K562 (cell line): Measurements from ENCODE around the gene NRARP. TPM values are rescaled to one million over a fixed set of nuclear protein-coding genes. Genes with fewer than 3 reads are reported as not detected.
A peak's percentile ranks its signal among the peaks of the same experiment; 100 is the strongest.

ENCODE experiments used
- CBX2 ChIP-seq: fragments of 200-600 bp; sonication (generic); IDR thresholded peaks from one replicate; pipeline ENCODE4 v1.6.1; 2012; ENCODE audit warnings: mild to moderate bottlenecking, low read length, inconsistent platforms; ENCODE audit not compliant: insufficient read depth, poor library complexity, severe bottlenecking
- CTCFL ChIP-seq: IDR thresholded peaks from 2 replicates; pipeline ENCODE4 v1.6.1; 2011; ENCODE audit warnings: borderline replicate concordance, low read depth, mild to moderate bottlenecking, moderate library complexity, low read length; ENCODE audit not compliant: insufficient read depth, poor library complexity, severe bottlenecking
- DIDO1 ChIP-seq: fragments of 450-650 bp; IDR thresholded peaks from 2 replicates; pipeline ENCODE4 v1.6.1; 2016; ENCODE audit warnings: low read depth, missing biosample characterization, missing genetic modification characterization
- ELK3 ChIP-seq: fragments of 450-650 bp; formaldehyde crosslinking; IDR thresholded peaks from 2 replicates; pipeline ENCODE4 v1.4.0; 2020; ENCODE audit warnings: mild to moderate bottlenecking
- HBP1 ChIP-seq: fragments of 450-650 bp; formaldehyde crosslinking; IDR thresholded peaks from 2 replicates; pipeline ENCODE4 v1.4.0; 2022; ENCODE audit warnings: missing genetic modification characterization
- MYC ChIP-seq, 2 experiments: fragments of 250-450 bp in 1 of 2; sonication (Bioruptor Pico) in 1 of 2; IDR thresholded peaks; 2 replicates each; pipeline versions ENCODE4 v1.5.1 to v1.6.1; 2012 to 2021; ENCODE audit warnings: low read depth in 2 of 2, borderline replicate concordance in 1 of 2, improper control_type of control experiment in 1 of 2, low read length in 1 of 2, mild to moderate bottlenecking in 1 of 2, moderate library complexity in 1 of 2
- PHF8 ChIP-seq: fragments of 200-600 bp; sonication (generic); IDR thresholded peaks from 2 replicates; pipeline ENCODE4 v1.6.1; 2012; ENCODE audit warnings: mixed run types, mild to moderate bottlenecking, inconsistent platforms, low read length, moderate library complexity, borderline replicate concordance
- RAD21 ChIP-seq, 2 experiments: fragments of 250-450 bp in 1 of 2; fragments of 450-650 bp in 1 of 2; sonication (Bioruptor Pico) in 1 of 2; formaldehyde crosslinking in 1 of 2; IDR thresholded peaks in 1 of 2; conservative IDR thresholded peaks in 1 of 2; 2 replicates each; pipeline versions ENCODE4 v1.4.0 to v1.8.0; 2020 to 2022; ENCODE audit warnings: mild to moderate bottlenecking in 2 of 2, moderate library complexity in 1 of 2
- RFX7 ChIP-seq: fragments of 250-450 bp; sonication (Bioruptor Pico); IDR thresholded peaks from 2 replicates; pipeline ENCODE4 v1.5.1; 2021; ENCODE audit warnings: mild to moderate bottlenecking
- U2AF1 ChIP-seq: fragments of 200-400 bp; formaldehyde crosslinking; optimal IDR thresholded peaks from 2 replicates; pipeline ENCODE3; 2017; ENCODE audit warnings: mild to moderate bottlenecking, low read depth, low read length, moderate library complexity
- UBTF ChIP-seq, 2 experiments: IDR thresholded peaks; 2 replicates each; pipeline ENCODE4 v1.6.1; 2012; ENCODE audit warnings: improper control_type of control experiment in 2 of 2, low read depth in 2 of 2, low read length in 2 of 2, borderline replicate concordance in 1 of 2
- USF1 ChIP-seq: sonication (generic); formaldehyde crosslinking; IDR thresholded peaks from 2 replicates; pipeline ENCODE4 v1.9.0; 2022; ENCODE audit warnings: mild to moderate bottlenecking, missing genetic modification reagents
- ZC3H8 ChIP-seq: fragments of 450-650 bp; IDR thresholded peaks from 2 replicates; pipeline ENCODE4 v1.6.1; 2017
- ZNF197 ChIP-seq: fragments of 200-800 bp; sonication (Bioruptor generic); IDR thresholded peaks from 2 replicates; pipeline ENCODE4 v1.6.1; 2016; ENCODE audit warnings: low read depth, missing genetic modification characterization, missing compliant biosample characterization
- ZNF75A ChIP-seq: fragments of 450-650 bp; formaldehyde crosslinking; IDR thresholded peaks from 2 replicates; pipeline ENCODE4 v1.4.0; 2020; ENCODE audit warnings: mild to moderate bottlenecking
- polyA plus RNA-seq, 8 experiments: library from polyadenylated mRNA; depleted of rRNA in 4 of 8; stranded (reverse) in 5 of 8; unstranded in 3 of 8; fragments of >200 nt; fragmentation: Nextera tagmentation in 2 of 8; fragmentation: Illumina TruSeq in 1 of 8; extraction: Ambion mirVana in 2 of 8; extraction: Trizol in 1 of 8; gene quantifications; 2 replicates each; pipeline versions ENCODE4 v1.2.1 to v1.2.3, GENCODE V29; 2011 to 2014; ENCODE audit warnings: inconsistent platforms in 1 of 8, missing spikeins in 1 of 8
- total RNA-seq, 7 experiments: library from RNA; depleted of rRNA in 6 of 7; stranded (reverse); fragments of >200 nt in 6 of 7; fragmentation: Illumina TruSeq in 2 of 7; extraction: Trizol in 2 of 7; gene quantifications; 2 replicates each; pipeline versions ENCODE4 v1.2.1 to v1.2.3, GENCODE V29; 2011 to 2021; ENCODE audit warnings: low replicate concordance in 1 of 7

Gene NRARP
- total and polyA plus RNA-seq, 9 of the 15 experiments (the other 6 are each of a cell fraction or from before 2014, with no cell fraction given), result 2.0 to 24.5 (median 7.2) TPM; not detected in 2

- peak; percentile 47; the same call in 1 of the 2 replicates for TF ChIP-seq USF1 (CRISPR knock-in tag)
- no peak for TF ChIP-seq ZC3H8
- no peak for TF ChIP-seq DIDO1 (tag)
- peak; percentile 43; the same call in 1 of the 2 replicates for TF ChIP-seq PHF8
- no peak for TF ChIP-seq ZNF75A (CRISPR knock-in tag)
- no peak for TF ChIP-seq RFX7 (CRISPR knock-in tag)
- TF ChIP-seq U2AF1, result peak; percentile 85
- TF ChIP-seq UBTF (IDR thresholded peaks at IDR 0.05; ENCODE audit: borderline replicate concordance in 1 of 2, low read depth in 2 of 2, low read length in 2 of 2), result peak; percentile 36 to 80; a peak in 2 of 4 replicates
- no peak for TF ChIP-seq CBX2
- TF ChIP-seq CTCFL, result peak; percentile 88
- TF ChIP-seq HBP1, result no peak
- peak; percentile 72 for TF ChIP-seq MYC (IDR thresholded peaks at IDR 0.05; ENCODE audit: low read depth, low read length)
- TF ChIP-seq MYC (CRISPR knock-in tag; IDR thresholded peaks at IDR 0.05; ENCODE audit: borderline replicate concordance, low read depth), result peak; percentile 68; the same call in 1 of the 2 replicates
- TF ChIP-seq RAD21 (CRISPR knock-in tag; conservative IDR thresholded peaks at IDR 0.05 in 1 of 2, IDR thresholded peaks at IDR 0.05 in 1 of 2), result peak in 1 of 2 experiments; percentile 43; a peak in 2 of 4 replicates
- TF ChIP-seq ZNF197 (CRISPR knock-in tag), result peak; percentile 85; the same call in 1 of the 2 replicates
- no peak for TF ChIP-seq ELK3
These were observed 757 bp downstream of the NRARP start (continued) for GRCh38 chr9:137301081-137301947.
